Activated naive CD4-positive, alpha-beta T cell treated with anti-CD3 and anti-CD28 coated beads for 36 hours (primary cell): Measurements from ENCODE around the gene ARHGEF10L. TPM values are rescaled to one million over a fixed set of nuclear protein-coding genes. Genes with fewer than 3 reads are reported as not detected.

ENCODE experiments used
- total RNA-seq, 2 experiments: library from RNA; stranded (reverse); gene quantifications; one replicate each; pipeline ENCODE4 v1.2.3, GENCODE V29; 2021

Gene ARHGEF10L
- total RNA-seq, 2 experiments from 2014 or later, result not detected

Other genes with a start within 250 kb of the ARHGEF10L start
- gene PADI4, start 231.5 kb upstream of the ARHGEF10L start, total RNA-seq, result 1 to 10 TPM; 1.5 to 1.8 TPM
- not detected for gene PADI6, start 167.5 kb upstream of the ARHGEF10L start, total RNA-seq
- 100 to 1,000 TPM; 130 to 132 TPM for gene RCC2, start 100.0 kb upstream of the ARHGEF10L start, total RNA-seq
- gene ACTL8, start 215.6 kb downstream of the ARHGEF10L start, total RNA-seq, result under 1 TPM in 1 of 2 experiments, not detected in 1; 0.12 TPM